Activated CD4-positive, CD25-positive, alpha-beta regulatory T cell treated with anti-CD3 and anti-CD28 coated beads, Interleukin-2, amount 50 U/mL, for 72 hours (primary cell): ENCODE results near the gene SCLT1.

ENCODE experiments used
- DNase-seq: peaks from one replicate; pipeline ENCODE4 v3.0.0; 2021

SCLT1 gene

GRCh38 chr4:128866691-128867090, 226.6 kb downstream of the SCLT1 start:
- DNase-seq: no peak

GRCh38 chr4:128866269-128866668, 227.1 kb downstream of the SCLT1 start:
- DNase-seq: no peak

GRCh38 chr4:128865132-128865531, 228.2 kb downstream of the SCLT1 start:
- no peak for DNase-seq

- DNase-seq: peak; percentile 72
These were observed 229.8 kb downstream of the SCLT1 start for GRCh38 chr4:128863312-128864075.

GRCh38 chr4:128862608-128863311, 230.6 kb downstream of the SCLT1 start:
- DNase-seq: no peak

- DNase-seq: no peak
These were observed 231.4 kb downstream of the SCLT1 start for GRCh38 chr4:128861856-128862518.

GRCh38 chr4:128859887-128860677, 233.3 kb downstream of the SCLT1 start:
- DNase-seq: no peak

- DNase-seq: no peak
These were observed 234.3 kb downstream of the SCLT1 start for GRCh38 chr4:128858879-128859671.

- no peak for DNase-seq
These were observed 237.1 kb downstream of the SCLT1 start for GRCh38 chr4:128856246-128856645.

GRCh38 chr4:128855621-128856020, 237.7 kb downstream of the SCLT1 start:
- DNase-seq: no peak

- no peak for DNase-seq
These were observed 238.9 kb downstream of the SCLT1 start for GRCh38 chr4:128854433-128854832.

- DNase-seq: no peak
These were observed 239.6 kb downstream of the SCLT1 start for GRCh38 chr4:128853741-128854140.

GRCh38 chr4:128850252-128850651, 243.1 kb downstream of the SCLT1 start:
- no peak for DNase-seq

GRCh38 chr4:128848461-128848860, 244.9 kb downstream of the SCLT1 start:
- DNase-seq: no peak

- no peak for DNase-seq
These were observed 246.1 kb downstream of the SCLT1 start for GRCh38 chr4:128847082-128847724.

- DNase-seq: no peak
These were observed 247.3 kb downstream of the SCLT1 start for GRCh38 chr4:128846063-128846462.

GRCh38 chr4:128844931-128845330, 248.4 kb downstream of the SCLT1 start:
- no peak for DNase-seq

- DNase-seq: no peak
These were observed 251.9 kb downstream of the SCLT1 start for GRCh38 chr4:128841402-128841801.

- DNase-seq: no peak
These were observed 252.5 kb downstream of the SCLT1 start for GRCh38 chr4:128840711-128841318.

- DNase-seq: no peak
These were observed 255.7 kb downstream of the SCLT1 start for GRCh38 chr4:128837679-128838078.

- DNase-seq: no peak
These were observed 256.1 kb downstream of the SCLT1 start for GRCh38 chr4:128837198-128837597.
